HG03064 (cell line): ENCODE results near the gene DET1.
"Not testable (repeated sequence)": the region's sequence is repeated elsewhere in the genome, so short reads cannot be mapped to it uniquely, and the experiment has no call there.

Source experiments
- ATAC-seq: cut with Tn5 transposase; IDR thresholded peaks from one replicate; pipeline ENCODE4 v1.9.1; 2021; ENCODE audit warnings: low read depth; ENCODE audit not compliant: unreplicated experiment

The DET1 gene

GRCh38 chr15:88546248-88547129, at the start of gene DET1:
Gene DET1 (minus strand): TSS chr15:88546681. CDS start chr15:88531705, 14,976 bp downstream.
- ATAC-seq, result peak; percentile 99

- ATAC-seq, result no peak
Observed at GRCh38 chr15:88591384-88591783, 44.9 kb upstream of the DET1 start.

GRCh38 chr15:88590759-88591158, 44.3 kb upstream of the DET1 start:
- ATAC-seq, result no peak

- ATAC-seq, result no peak
Observed at GRCh38 chr15:88586401-88587162, 40.1 kb upstream of the DET1 start.

- ATAC-seq, result no peak
Observed at GRCh38 chr15:88580532-88580931, 34.1 kb upstream of the DET1 start.

GRCh38 chr15:88579322-88579721, 32.8 kb upstream of the DET1 start:
- no peak for ATAC-seq

GRCh38 chr15:88574655-88575054, 28.2 kb upstream of the DET1 start:
- no peak for ATAC-seq

GRCh38 chr15:88574077-88574476, 27.6 kb upstream of the DET1 start:
- ATAC-seq, result no peak

GRCh38 chr15:88571852-88572259, 25.4 kb upstream of the DET1 start:
- no peak for ATAC-seq

- no peak for ATAC-seq
Observed at GRCh38 chr15:88571153-88571851, 24.8 kb upstream of the DET1 start.

GRCh38 chr15:88568589-88568988, 22.1 kb upstream of the DET1 start:
- ATAC-seq, result no peak

- ATAC-seq, result no peak
Observed at GRCh38 chr15:88564741-88565140, 18.3 kb upstream of the DET1 start.

GRCh38 chr15:88563638-88564037, 17.2 kb upstream of the DET1 start:
- ATAC-seq, result no peak

- ATAC-seq, result not testable (repeated sequence)
Observed at GRCh38 chr15:88559565-88559964, 13.1 kb upstream of the DET1 start.

- not testable (repeated sequence) for ATAC-seq
Observed at GRCh38 chr15:88558026-88558425, 11.5 kb upstream of the DET1 start.

GRCh38 chr15:88548009-88548408, 1.5 kb upstream of the DET1 start:
- not testable (repeated sequence) for ATAC-seq

GRCh38 chr15:88545578-88546247, 768 bp downstream of the DET1 start:
- ATAC-seq, result not testable (repeated sequence)

- no peak for ATAC-seq
Observed at GRCh38 chr15:88543065-88543776, 3.3 kb downstream of the DET1 start.

GRCh38 chr15:88542342-88542733, 4.1 kb downstream of the DET1 start:
- ATAC-seq, result no peak
